ENCODE measurements around the gene MOB3A. TPM values are rescaled to one million over a fixed set of nuclear protein-coding genes. Genes with fewer than 3 reads are reported as not detected.
"Not testable (repeated sequence)": the region's sequence is repeated elsewhere in the genome, so short reads cannot be mapped to it uniquely, and the experiment has no call there.

The MOB3A gene
- total and polyA plus RNA-seq, 11 donors, result 7.1 to 32.3 (median 16.7) TPM

DNA sequence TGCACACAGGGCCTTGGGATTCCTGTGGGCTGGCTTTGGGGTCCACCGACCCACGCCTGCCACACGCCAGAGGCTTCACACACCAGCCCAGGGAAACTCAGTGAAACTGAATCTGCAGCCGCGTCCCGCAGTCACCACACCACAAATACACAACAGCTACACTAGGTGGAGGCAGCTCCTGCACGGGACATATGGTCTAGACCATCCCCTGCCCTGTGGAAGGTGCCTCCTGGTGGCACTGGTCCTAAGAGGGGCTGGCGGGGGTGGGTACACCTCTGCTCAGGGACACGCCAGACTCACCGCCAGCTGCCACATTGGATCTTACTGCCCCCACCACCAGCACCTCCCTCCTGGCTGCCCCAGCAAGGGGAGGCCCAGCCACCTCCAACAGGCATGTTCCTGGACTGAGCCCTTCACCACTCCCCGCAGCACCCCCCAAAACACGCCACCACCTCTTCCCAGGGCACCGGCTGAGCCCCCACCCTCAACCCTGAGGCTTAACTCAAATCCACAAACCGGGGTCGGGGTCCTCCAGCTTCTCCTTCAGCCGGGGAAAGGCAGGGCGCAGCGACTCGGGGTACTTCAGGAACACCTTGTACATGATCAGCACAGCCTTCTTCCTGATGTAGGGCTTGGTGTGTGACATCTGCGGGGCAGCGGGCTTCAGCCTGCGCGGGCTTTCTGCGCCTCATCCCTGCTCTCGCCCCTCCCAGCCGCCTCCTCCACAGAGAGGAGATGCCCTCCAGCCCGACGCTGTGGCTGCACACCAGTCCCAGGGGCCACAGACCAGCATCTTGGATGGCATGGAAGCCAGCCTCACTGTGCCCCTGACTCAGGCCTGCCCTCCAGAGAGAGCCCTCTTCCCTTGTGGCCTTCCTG is 34.0 kb upstream of the MOB3A start:
- DNase-seq, result no peak
- Histone ChIP-seq H3K36me3 (peaks cover 0 to 85% (median 58%) of the 10 kb centered on the region in 9 donors), H3K4me3 (no peak overlapping the region), H3K4me1 (peaks cover 0 to 32% (median 15%) of the 10 kb centered on the region in 12 donors), H3K9me3 (no peaks in the 10 kb centered on the region), H3K27me3 (no peaks in the 10 kb centered on the region), H3K27ac (peak overlapping the region in 11 of 12 donors; percentile 49 to 96 (median 72))
- ATAC-seq, result peak in 1 of 4 donors; percentile 1
- 91 to 95% (median 92%) methylated on average over 24 to 28 of the region's 28 CpGs for WGBS, 4 donors
- intact Hi-C loops (cut with DNase I), result no loop called here
- TF ChIP-seq, protein P1, sequence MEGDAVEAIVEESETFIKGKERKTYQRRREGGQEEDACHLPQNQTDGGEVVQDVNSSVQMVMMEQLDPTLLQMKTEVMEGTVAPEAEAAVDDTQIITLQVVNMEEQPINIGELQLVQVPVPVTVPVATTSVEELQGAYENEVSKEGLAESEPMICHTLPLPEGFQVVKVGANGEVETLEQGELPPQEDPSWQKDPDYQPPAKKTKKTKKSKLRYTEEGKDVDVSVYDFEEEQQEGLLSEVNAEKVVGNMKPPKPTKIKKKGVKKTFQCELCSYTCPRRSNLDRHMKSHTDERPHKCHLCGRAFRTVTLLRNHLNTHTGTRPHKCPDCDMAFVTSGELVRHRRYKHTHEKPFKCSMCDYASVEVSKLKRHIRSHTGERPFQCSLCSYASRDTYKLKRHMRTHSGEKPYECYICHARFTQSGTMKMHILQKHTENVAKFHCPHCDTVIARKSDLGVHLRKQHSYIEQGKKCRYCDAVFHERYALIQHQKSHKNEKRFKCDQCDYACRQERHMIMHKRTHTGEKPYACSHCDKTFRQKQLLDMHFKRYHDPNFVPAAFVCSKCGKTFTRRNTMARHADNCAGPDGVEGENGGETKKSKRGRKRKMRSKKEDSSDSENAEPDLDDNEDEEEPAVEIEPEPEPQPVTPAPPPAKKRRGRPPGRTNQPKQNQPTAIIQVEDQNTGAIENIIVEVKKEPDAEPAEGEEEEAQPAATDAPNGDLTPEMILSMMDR (IDR thresholded peaks at IDR 0.05), result no peak
- no peak for TF ChIP-seq POLR2A (IDR thresholded peaks at IDR 0.05)

DNA sequence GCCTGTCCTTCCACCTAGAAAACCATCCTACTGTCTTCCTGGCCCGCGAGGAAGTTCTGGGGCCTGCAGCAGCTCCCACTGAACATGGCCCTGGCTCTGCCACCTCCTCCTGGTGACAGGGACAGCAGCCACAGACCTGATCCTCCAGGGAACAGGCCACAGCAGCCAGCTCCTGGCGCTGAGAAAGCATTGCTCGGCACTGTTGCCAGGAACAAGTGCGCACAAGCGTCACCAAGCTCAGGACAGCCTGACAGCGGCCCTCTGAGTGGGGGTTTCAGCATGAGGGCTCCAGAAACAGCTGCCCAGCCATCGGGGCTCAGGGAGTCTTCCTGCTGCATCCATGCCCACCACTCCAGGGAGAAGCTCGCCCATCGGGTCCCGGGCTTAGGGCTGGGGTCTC is 33.4 kb upstream of the MOB3A start:
- Histone ChIP-seq H3K4me3 (no peak overlapping the region), H3K4me1 (peaks cover 0 to 32% (median 15%) of the 10 kb centered on the region in 12 donors), H3K27me3 (no peaks in the 10 kb centered on the region), H3K27ac (peak overlapping the region in 11 of 12 donors; percentile 49 to 96 (median 72)), H3K36me3 (peaks cover 0 to 88% (median 62%) of the 10 kb centered on the region in 9 donors), H3K9me3 (no peaks in the 10 kb centered on the region)
- ATAC-seq (peak; percentile 58 to 81 (median 74)), DNase-seq (peak in 4 of 5 donors; percentile 39 to 91 (median 78))
- TF ChIP-seq POLR2A (IDR thresholded peaks at IDR 0.05), result no peak
- TF ChIP-seq, protein P1 (IDR thresholded peaks at IDR 0.05), result no peak
- intact Hi-C loops (cut with DNase I), result no loop called here
- WGBS, 4 donors, result 62 to 100% (median 75%) methylated on average over 3 to 11 of the region's 11 CpGs

DNA sequence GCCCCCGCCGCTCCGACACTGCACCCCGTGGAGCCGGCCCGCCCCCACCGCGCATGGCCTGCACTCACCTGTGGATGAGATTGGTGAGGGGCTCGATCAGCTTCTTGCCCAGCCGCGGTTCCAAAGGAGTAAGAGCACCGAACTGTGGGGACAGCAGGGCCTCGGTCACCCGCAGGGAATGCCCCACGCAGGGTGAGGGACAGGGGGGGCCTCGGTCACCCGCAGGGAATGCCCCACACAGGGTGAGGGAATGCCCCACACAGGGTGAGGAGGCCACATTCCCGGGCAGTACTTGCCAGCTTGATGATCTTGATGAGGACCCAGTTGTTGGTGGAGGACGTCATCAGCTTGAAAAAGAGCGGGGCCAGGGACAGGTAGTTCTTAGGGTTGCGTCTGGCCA is 32.9 kb upstream of the MOB3A start:
- H3K36me3 ChIP-seq, result peaks cover 0 to 89% (median 66%) of the 10 kb centered on the region in 9 donors
- no peak for DNase-seq
- H3K4me1 ChIP-seq, result peaks cover 0 to 32% (median 15%) of the 10 kb centered on the region in 12 donors
- no peaks in the 10 kb centered on the region for H3K9me3 ChIP-seq
- no peaks in the 10 kb centered on the region for H3K27me3 ChIP-seq
- no peak overlapping the region for H3K4me3 ChIP-seq
- 84 to 94% (median 90%) methylated on average over 3 to 21 of the region's 21 CpGs for WGBS, 4 donors
- peak; percentile 6 to 33 (median 22) for ATAC-seq
- H3K27ac ChIP-seq, result peak overlapping the region in 11 of 12 donors; percentile 44 to 96 (median 72)
- intact Hi-C loops (cut with DNase I), result no loop called here
- TF ChIP-seq POLR2A (IDR thresholded peaks at IDR 0.05), result no peak
- TF ChIP-seq, protein P1 (IDR thresholded peaks at IDR 0.05), result no peak

DNA sequence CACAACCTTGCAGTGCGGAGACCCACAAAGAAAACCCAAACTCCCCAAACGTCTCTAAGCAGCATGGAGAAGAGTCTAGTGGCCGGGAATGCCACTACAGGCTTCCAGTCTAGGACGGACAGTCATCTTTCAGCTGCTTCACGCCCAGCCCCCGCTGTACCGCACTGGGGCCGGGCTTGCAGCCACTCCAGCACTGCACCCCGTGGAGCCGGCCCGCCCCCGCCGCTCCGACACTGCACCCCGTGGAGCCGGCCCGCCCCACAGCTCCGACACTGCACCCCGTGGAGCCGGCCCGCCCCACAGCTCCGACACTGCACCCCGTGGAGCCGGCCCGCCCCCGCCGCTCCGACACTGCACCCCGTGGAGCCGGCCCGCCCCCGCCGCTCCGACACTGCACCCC is 32.1 kb upstream of the MOB3A start:
- DNase-seq; H3K27me3 ChIP-seq; H3K4me3 ChIP-seq; intact Hi-C loops (cut with DNase I); H3K9me3 ChIP-seq: not testable (repeated sequence)
- H3K36me3 ChIP-seq, result peaks cover 0 to 89% (median 71%) of the 10 kb centered on the region in 9 donors
- H3K4me1 ChIP-seq, result peaks cover 0 to 32% (median 15%) of the 10 kb centered on the region in 12 donors
- H3K27ac ChIP-seq, result peak overlapping the region; percentile 58 to 95 (median 86)
- 59 to 88% (median 82%) methylated on average over 8 to 28 of the region's 34 CpGs for WGBS, 4 donors
- ATAC-seq, result peak; percentile 10 to 27 (median 23)
